ENCODE results near the gene PPTC7. TPM values are rescaled to one million over a fixed set of nuclear protein-coding genes. Genes with fewer than 3 reads are reported as not detected.
A peak's percentile ranks its signal among the peaks of the same experiment; 100 is the strongest.

PPTC7 gene
- total and polyA plus RNA-seq, 2 donors (not counting 1 experiment from before 2014, with no cell fraction given): 6.9 to 12.5 TPM

- no peak overlapping the region for H3K4me3 ChIP-seq (replicated peaks in 1 of 4; ENCODE audit: control extremely low read depth in 1 of 4, insufficient read depth in 1 of 4, low read depth in 3 of 4, low read length in 4 of 4)
- no peak overlapping the region for H3K9ac ChIP-seq (ENCODE audit: insufficient read depth, low read length)
- H2AFZ ChIP-seq (ENCODE audit: low read length): no peak overlapping the region
- peak; percentile 87 to 96 for DNase-seq (ENCODE audit: low read depth in 2 of 2)
- H3K4me2 ChIP-seq (ENCODE audit: extremely low read depth, insufficient read depth, low read length): peak overlapping the region; percentile 26
- no peaks in the 10 kb centered on the region for H3K36me3 ChIP-seq (ENCODE audit: control insufficient read depth, insufficient read depth, low read length)
- peaks cover 14% of the 10 kb centered on the region for H3K4me1 ChIP-seq (ENCODE audit: control insufficient read depth, extremely low read depth, insufficient read depth, low read length)
- TF ChIP-seq EZH2 (IDR thresholded peaks at IDR 0.05; ENCODE audit: low read length, missing control alignments) (no peak), CTCF (conservative IDR thresholded peaks at IDR 0.05 in 1 of 2, IDR thresholded peaks at IDR 0.05 in 1 of 2; ENCODE audit: low read depth in 1 of 2, low read length in 2 of 2) (no peak)
- H3K9me3 ChIP-seq (ENCODE audit: control insufficient read depth, insufficient read depth, low read depth, low read length): no peaks in the 10 kb centered on the region
- no peak overlapping the region for H3K27ac ChIP-seq (ENCODE audit: insufficient read depth, low read length)
- H4K20me1 ChIP-seq (ENCODE audit: control insufficient read depth, extremely low read depth, insufficient read depth, low read length): no peaks in the 10 kb centered on the region
- no peaks in the 10 kb centered on the region for H3K27me3 ChIP-seq (ENCODE audit: control insufficient read depth, insufficient read depth, low read length)
- H3K79me2 ChIP-seq (ENCODE audit: control insufficient read depth, insufficient read depth, low read length): no peaks in the 10 kb centered on the region
These were observed 39.7 kb downstream of the PPTC7 start for GRCh38 chr12:110543252-110543959.

- Histone ChIP-seq H3K4me3 (replicated peaks in 1 of 4; ENCODE audit: control extremely low read depth in 1 of 4, insufficient read depth in 1 of 4, low read depth in 3 of 4, low read length in 4 of 4) (no peak overlapping the region), H3K36me3 (ENCODE audit: control insufficient read depth, insufficient read depth, low read length) (peaks cover 4% of the 10 kb centered on the region), H3K27ac (ENCODE audit: insufficient read depth, low read length) (no peak overlapping the region), H3K27me3 (ENCODE audit: control insufficient read depth, insufficient read depth, low read length) (no peaks in the 10 kb centered on the region), H2AFZ (ENCODE audit: low read length) (no peak overlapping the region), H3K4me2 (ENCODE audit: extremely low read depth, insufficient read depth, low read length) (no peak overlapping the region), H3K79me2 (ENCODE audit: control insufficient read depth, insufficient read depth, low read length) (no peaks in the 10 kb centered on the region), H3K4me1 (ENCODE audit: control insufficient read depth, extremely low read depth, insufficient read depth, low read length) (peaks cover 3% of the 10 kb centered on the region), H3K9me3 (ENCODE audit: control insufficient read depth, insufficient read depth, low read depth, low read length) (no peaks in the 10 kb centered on the region), H3K9ac (ENCODE audit: insufficient read depth, low read length) (no peak overlapping the region), H4K20me1 (ENCODE audit: control insufficient read depth, extremely low read depth, insufficient read depth, low read length) (no peaks in the 10 kb centered on the region)
- TF ChIP-seq EZH2 (IDR thresholded peaks at IDR 0.05; ENCODE audit: low read length, missing control alignments) (no peak), CTCF (conservative IDR thresholded peaks at IDR 0.05 in 1 of 2, IDR thresholded peaks at IDR 0.05 in 1 of 2; ENCODE audit: low read depth in 1 of 2, low read length in 2 of 2) (no peak)
- peak in 1 of 2 donors; percentile 70 for DNase-seq (ENCODE audit: low read depth in 2 of 2)
These were observed 43.1 kb downstream of the PPTC7 start for GRCh38 chr12:110540048-110540447.

- Histone ChIP-seq H3K4me2 (ENCODE audit: extremely low read depth, insufficient read depth, low read length) (no peak overlapping the region), H3K27me3 (ENCODE audit: control insufficient read depth, insufficient read depth, low read length) (no peaks in the 10 kb centered on the region), H3K27ac (ENCODE audit: insufficient read depth, low read length) (no peak overlapping the region), H2AFZ (ENCODE audit: low read length) (no peak overlapping the region), H3K4me3 (replicated peaks in 1 of 4; ENCODE audit: control extremely low read depth in 1 of 4, insufficient read depth in 1 of 4, low read depth in 3 of 4, low read length in 4 of 4) (no peak overlapping the region), H3K9me3 (ENCODE audit: control insufficient read depth, insufficient read depth, low read depth, low read length) (no peaks in the 10 kb centered on the region), H3K79me2 (ENCODE audit: control insufficient read depth, insufficient read depth, low read length) (no peaks in the 10 kb centered on the region), H4K20me1 (ENCODE audit: control insufficient read depth, extremely low read depth, insufficient read depth, low read length) (no peaks in the 10 kb centered on the region), H3K36me3 (ENCODE audit: control insufficient read depth, insufficient read depth, low read length) (peaks cover 4% of the 10 kb centered on the region), H3K9ac (ENCODE audit: insufficient read depth, low read length) (no peak overlapping the region), H3K4me1 (ENCODE audit: control insufficient read depth, extremely low read depth, insufficient read depth, low read length) (peaks cover 3% of the 10 kb centered on the region)
- TF ChIP-seq CTCF (conservative IDR thresholded peaks at IDR 0.05 in 1 of 2, IDR thresholded peaks at IDR 0.05 in 1 of 2; ENCODE audit: low read depth in 1 of 2, low read length in 2 of 2): no peak
- TF ChIP-seq EZH2 (IDR thresholded peaks at IDR 0.05; ENCODE audit: low read length, missing control alignments): no peak
- DNase-seq (ENCODE audit: low read depth in 2 of 2): no peak
These were observed 44.1 kb downstream of the PPTC7 start for GRCh38 chr12:110538869-110539622.

All from fibroblast of lung (primary cell).